DOHH2 (cell line): Measurements from ENCODE around the gene SKAP1.
"Not testable (repeated sequence)": the region's sequence is repeated elsewhere in the genome, so short reads cannot be mapped to it uniquely, and the experiment has no call there.

Experiments
- H3F3A ChIP-seq: fragments of 200-600 bp; sonication (generic), shearing (Covaris generic); 2 replicates; pipeline ENCODE4 v1.6.0; 2016; ENCODE audit warnings: antibody characterized with exemption, mild to moderate bottlenecking; ENCODE audit not compliant: control insufficient read depth, insufficient read depth
- H3K27ac ChIP-seq: fragments of 200-600 bp; sonication (generic); 2 replicates; pipeline ENCODE4 v1.5.1; 2014; ENCODE audit warnings: low read depth, mild to moderate bottlenecking, low read length, moderate library complexity
- H3K27me3 ChIP-seq: fragments of 200-600 bp; sonication (generic); 2 replicates; pipeline ENCODE4 v1.6.1; 2014; ENCODE audit warnings: mild to moderate bottlenecking, low read length, mixed read lengths; ENCODE audit not compliant: control insufficient read depth
- H3K36me3 ChIP-seq: fragments of 200-600 bp; sonication (generic); 2 replicates; pipeline ENCODE4 v1.6.1; 2014; ENCODE audit warnings: mild to moderate bottlenecking, low read length, moderate library complexity, mixed read lengths; ENCODE audit not compliant: control insufficient read depth
- H3K4me1 ChIP-seq: fragments of 200-600 bp; sonication (generic); 2 replicates; pipeline ENCODE4 v1.6.1; 2014; ENCODE audit warnings: mild to moderate bottlenecking, low read length, mixed read lengths; ENCODE audit not compliant: control insufficient read depth
- H3K4me2 ChIP-seq: fragments of 200-600 bp; sonication (generic); 2 replicates; pipeline ENCODE4 v1.6.0; 2014; ENCODE audit warnings: mild to moderate bottlenecking, low read length, moderate library complexity
- H3K4me3 ChIP-seq: fragments of 200-600 bp; sonication (generic); 2 replicates; pipeline ENCODE4 v1.5.1; 2014; ENCODE audit warnings: mild to moderate bottlenecking, low read length, mixed read lengths
- H3K79me2 ChIP-seq: fragments of 200-600 bp; sonication (generic); 2 replicates; pipeline ENCODE4 v1.6.1; 2014; ENCODE audit warnings: mild to moderate bottlenecking, low read length, mixed read lengths; ENCODE audit not compliant: control insufficient read depth
- H3K9me2 ChIP-seq: fragments of 200-600 bp; sonication (generic); replicated peaks from 2 replicates; pipeline ENCODE4 v1.6.1; 2014; ENCODE audit warnings: mild to moderate bottlenecking, low read length, mixed read lengths; ENCODE audit not compliant: control insufficient read depth
- H3K9me3 ChIP-seq: fragments of 200-600 bp; sonication (generic); 2 replicates; pipeline ENCODE4 v1.6.1; 2014; ENCODE audit warnings: antibody characterized with exemption, low read length, mixed read lengths; ENCODE audit not compliant: control insufficient read depth, insufficient read depth
- H4K20me1 ChIP-seq: fragments of 200-600 bp; sonication (generic); 2 replicates; pipeline ENCODE4 v1.6.0; 2014; ENCODE audit warnings: low read depth, mild to moderate bottlenecking, antibody characterized with exemption, low read length, moderate library complexity; ENCODE audit not compliant: control insufficient read depth, insufficient read depth
- EZH2phosphoT487 ChIP-seq: fragments of 200-600 bp; sonication (generic); IDR thresholded peaks from 2 replicates; pipeline ENCODE4 v1.6.1; 2017; ENCODE audit warnings: borderline replicate concordance, mild to moderate bottlenecking, antibody characterized with exemption, low read length, moderate library complexity, mixed read lengths
- TF ChIP-seq, protein P1 (sequence below): fragments of 200-600 bp; sonication (generic); IDR thresholded peaks from one replicate; pipeline ENCODE4 v1.5.1; 2014; ENCODE audit warnings: antibody characterized with exemption, mild to moderate bottlenecking, low read depth, low read length; ENCODE audit not compliant: poor library complexity, severe bottlenecking

Gene SKAP1

GRCh38 chr17:48247038-48247437, 183.0 kb downstream of the SKAP1 start:
- Histone ChIP-seq H3K9me3 (no peaks in the 10 kb centered on the region), H3K27me3 (peaks cover 22% of the 10 kb centered on the region), H3K9me2 (no peaks in the 10 kb centered on the region), H3K27ac (no peak overlapping the region), H3K36me3 (no peaks in the 10 kb centered on the region), H3F3A (no peaks in the 10 kb centered on the region), H3K4me1 (0 out of 2 replicates have a peak, but pooled peaks cover 3% of the 10 kb centered on the region), H4K20me1 (no peaks in the 10 kb centered on the region), H3K4me2 (no peak overlapping the region), H3K79me2 (no peaks in the 10 kb centered on the region), H3K4me3 (no peak overlapping the region)
- TF ChIP-seq EZH2phosphoT487: no peak
- TF ChIP-seq, protein P1, sequence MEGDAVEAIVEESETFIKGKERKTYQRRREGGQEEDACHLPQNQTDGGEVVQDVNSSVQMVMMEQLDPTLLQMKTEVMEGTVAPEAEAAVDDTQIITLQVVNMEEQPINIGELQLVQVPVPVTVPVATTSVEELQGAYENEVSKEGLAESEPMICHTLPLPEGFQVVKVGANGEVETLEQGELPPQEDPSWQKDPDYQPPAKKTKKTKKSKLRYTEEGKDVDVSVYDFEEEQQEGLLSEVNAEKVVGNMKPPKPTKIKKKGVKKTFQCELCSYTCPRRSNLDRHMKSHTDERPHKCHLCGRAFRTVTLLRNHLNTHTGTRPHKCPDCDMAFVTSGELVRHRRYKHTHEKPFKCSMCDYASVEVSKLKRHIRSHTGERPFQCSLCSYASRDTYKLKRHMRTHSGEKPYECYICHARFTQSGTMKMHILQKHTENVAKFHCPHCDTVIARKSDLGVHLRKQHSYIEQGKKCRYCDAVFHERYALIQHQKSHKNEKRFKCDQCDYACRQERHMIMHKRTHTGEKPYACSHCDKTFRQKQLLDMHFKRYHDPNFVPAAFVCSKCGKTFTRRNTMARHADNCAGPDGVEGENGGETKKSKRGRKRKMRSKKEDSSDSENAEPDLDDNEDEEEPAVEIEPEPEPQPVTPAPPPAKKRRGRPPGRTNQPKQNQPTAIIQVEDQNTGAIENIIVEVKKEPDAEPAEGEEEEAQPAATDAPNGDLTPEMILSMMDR: no peak

- no peaks in the 10 kb centered on the region for H3K9me3 ChIP-seq
- H3K27ac ChIP-seq: no peak overlapping the region
- no peaks in the 10 kb centered on the region for H3K9me2 ChIP-seq
- no peak overlapping the region for H3K4me3 ChIP-seq
- H3K4me2 ChIP-seq: no peak overlapping the region
- H3K27me3 ChIP-seq: peaks cover 22% of the 10 kb centered on the region
- H4K20me1 ChIP-seq: no peaks in the 10 kb centered on the region
- H3F3A ChIP-seq: no peaks in the 10 kb centered on the region
- TF ChIP-seq EZH2phosphoT487: no peak
- TF ChIP-seq, protein P1: no peak
- H3K4me1 ChIP-seq: 0 out of 2 replicates have a peak, but pooled peaks cover 3% of the 10 kb centered on the region
- no peaks in the 10 kb centered on the region for H3K79me2 ChIP-seq
- no peaks in the 10 kb centered on the region for H3K36me3 ChIP-seq
Observed at GRCh38 chr17:48246612-48247011, 183.4 kb downstream of the SKAP1 start.

DNA sequence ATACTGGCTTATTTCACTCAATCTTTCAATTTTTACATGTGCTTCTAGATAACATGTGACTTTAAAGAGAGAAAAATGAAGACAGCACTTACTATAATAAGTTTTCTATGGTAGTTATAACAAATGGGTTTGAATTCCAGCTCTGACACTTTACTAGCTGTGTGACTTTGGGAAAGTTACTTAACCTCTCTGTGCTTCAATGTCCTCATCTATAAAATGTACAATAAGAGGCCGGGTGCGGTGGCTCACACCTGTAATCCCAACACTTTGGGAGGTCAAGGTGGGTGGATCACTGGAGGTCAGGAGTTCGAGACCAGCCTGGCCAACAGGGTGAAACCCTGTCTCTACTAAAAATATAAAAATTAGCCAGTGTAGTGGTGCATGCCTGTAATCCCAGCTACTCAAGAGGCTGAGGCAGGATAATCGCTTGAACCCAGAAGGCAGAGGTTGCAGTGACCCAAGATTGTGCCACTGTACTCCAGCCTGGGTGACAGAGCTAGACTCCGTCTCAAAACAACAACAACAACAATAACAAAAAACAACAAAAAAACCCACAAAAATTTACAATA, 184.5 kb downstream of the SKAP1 start:
- H3K4me1 ChIP-seq, H4K20me1 ChIP-seq, H3K4me3 ChIP-seq, H3K79me2 ChIP-seq, H3K27ac ChIP-seq, H3K9me2 ChIP-seq, H3K9me3 ChIP-seq, H3K36me3 ChIP-seq, H3K4me2 ChIP-seq, H3F3A ChIP-seq: not testable (repeated sequence)
- H3K27me3 ChIP-seq: peaks cover 17% of the 10 kb centered on the region

- Histone ChIP-seq H4K20me1 (no peaks in the 10 kb centered on the region), H3F3A (no peaks in the 10 kb centered on the region), H3K36me3 (no peaks in the 10 kb centered on the region), H3K4me2 (no peak overlapping the region), H3K9me2 (no peaks in the 10 kb centered on the region), H3K27ac (no peak overlapping the region), H3K9me3 (no peaks in the 10 kb centered on the region), H3K4me3 (no peak overlapping the region), H3K27me3 (peaks cover 17% of the 10 kb centered on the region), H3K4me1 (0 out of 2 replicates have a peak, but pooled peaks cover 8% of the 10 kb centered on the region), H3K79me2 (no peaks in the 10 kb centered on the region)
- TF ChIP-seq EZH2phosphoT487: no peak
- TF ChIP-seq, protein P1: no peak
Observed at GRCh38 chr17:48244814-48245213, 185.2 kb downstream of the SKAP1 start.
